ENCODE measurements around the gene ATP6AP1. TPM values are rescaled to one million over a fixed set of nuclear protein-coding genes. Genes with fewer than 3 reads are reported as not detected.

ATP6AP1 gene
- total and polyA plus RNA-seq, 10 of the 15 experiments (the other 5 are each of a cell fraction or from before 2014, with no cell fraction given): 4.5 to 56.4 (median 32.0) TPM

DNA sequence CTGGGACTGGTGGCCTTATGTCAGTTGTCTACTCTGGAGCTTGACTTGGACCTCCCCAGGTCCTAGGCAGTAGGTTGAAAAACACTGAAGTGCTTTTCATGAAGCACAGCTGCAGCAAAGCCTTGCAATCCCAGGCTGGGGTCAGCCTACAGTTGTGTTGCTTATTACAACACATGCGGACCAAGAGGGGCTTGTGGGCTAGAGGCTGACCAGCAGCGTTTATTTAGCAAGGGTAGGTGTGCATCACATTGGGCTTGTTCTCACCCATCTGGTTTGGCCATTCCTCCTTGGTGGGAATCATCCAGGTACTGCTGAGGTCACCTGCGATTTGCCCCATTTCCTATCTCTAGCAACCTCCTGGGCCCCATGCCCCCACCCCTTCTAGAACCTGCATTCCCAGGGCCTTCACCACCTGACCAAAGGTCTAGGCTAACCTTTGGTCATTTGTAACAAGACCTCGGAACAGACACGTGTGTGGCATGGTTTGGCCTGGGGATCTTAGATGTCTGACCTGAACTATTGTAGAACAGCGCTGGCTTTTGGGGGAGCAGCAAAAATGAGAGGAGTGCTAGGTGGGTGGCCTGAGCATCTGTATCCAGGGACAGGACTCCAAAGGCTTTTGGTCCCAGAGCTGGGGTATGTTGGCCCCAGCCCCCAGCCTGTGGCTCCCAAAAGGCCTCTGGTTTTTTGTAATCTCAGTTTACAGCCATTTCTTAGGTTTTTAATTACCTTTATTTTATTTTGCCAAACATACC lies 27.3 kb upstream of the ATP6AP1 start:
- Histone ChIP-seq H3K27me3 (replicated peaks in 1 of 2; ENCODE audit: control insufficient read depth in 2 of 2, insufficient read depth in 2 of 2, low read length in 1 of 2) (no peaks in the 10 kb centered on the region), H3K27ac (ENCODE audit: control insufficient read depth, insufficient read depth) (no peak overlapping the region), H3K4me2 (ENCODE audit: control insufficient read depth, insufficient read depth) (no peak overlapping the region), H3K4me1 (ENCODE audit: control insufficient read depth, insufficient read depth, low read length) (peaks cover 3% of the 10 kb centered on the region; the same call in 1 of the 2 replicates), H3K36me3 (ENCODE audit: control insufficient read depth in 2 of 2, insufficient read depth in 2 of 2, low read length in 1 of 2) (peaks cover 10 to 12% of the 10 kb centered on the region in 2 experiments), H3K9me3 (replicated peaks; ENCODE audit: control insufficient read depth, insufficient read depth, low read length) (no peaks in the 10 kb centered on the region; the same call in 2 of the 3 replicates), H2AFZ (ENCODE audit: control insufficient read depth, low read depth, low read length) (no peak overlapping the region), H4K20me1 (ENCODE audit: control insufficient read depth, insufficient read depth) (peaks cover 5% of the 10 kb centered on the region; the same call in 1 of the 2 replicates), H3K9ac (ENCODE audit: control insufficient read depth, insufficient read depth, low read length) (no peak overlapping the region), H3K79me2 (ENCODE audit: control insufficient read depth, insufficient read depth, low read length) (peaks cover 29% of the 10 kb centered on the region), H3K4me3 (no peak overlapping the region)
- ChIA-PET RAD21 (ENCODE audit: unreplicated experiment) (no interaction called here), CTCF (no interaction called here), SMC1A (ENCODE audit: uncharacterized antibody, unreplicated experiment) (no interaction called here), POLR2A (interaction anchor here (0.8 to 3.8 kb wide), 2 partner anchors 10 to 42 kb away, joined by 3 to 22 read pairs; partner anchors contain the start of gene TAFAZZIN)
- no TSS peak for BruUV-seq (replicated peaks)
- in situ Hi-C loops (cut with MboI) (no loop called here), intact Hi-C loops (cut with micrococcal nuclease; ENCODE audit: unreplicated experiment) (no loop called here)
- no peak for FAIRE-seq
- 22% methylated on average over 6 of the region's 6 CpGs for whole genome bisulfite sequencing (ENCODE audit: insufficient coverage, insufficient replicate concordance, low lambda C conversion rate, missing lambda C conversion rate)
- DNase-seq (ENCODE audit: low read depth, low spot score): no peak
- ATAC-seq: peak; percentile 1; the same call in 1 of the 3 replicates
- TF ChIP-seq, protein P1, sequence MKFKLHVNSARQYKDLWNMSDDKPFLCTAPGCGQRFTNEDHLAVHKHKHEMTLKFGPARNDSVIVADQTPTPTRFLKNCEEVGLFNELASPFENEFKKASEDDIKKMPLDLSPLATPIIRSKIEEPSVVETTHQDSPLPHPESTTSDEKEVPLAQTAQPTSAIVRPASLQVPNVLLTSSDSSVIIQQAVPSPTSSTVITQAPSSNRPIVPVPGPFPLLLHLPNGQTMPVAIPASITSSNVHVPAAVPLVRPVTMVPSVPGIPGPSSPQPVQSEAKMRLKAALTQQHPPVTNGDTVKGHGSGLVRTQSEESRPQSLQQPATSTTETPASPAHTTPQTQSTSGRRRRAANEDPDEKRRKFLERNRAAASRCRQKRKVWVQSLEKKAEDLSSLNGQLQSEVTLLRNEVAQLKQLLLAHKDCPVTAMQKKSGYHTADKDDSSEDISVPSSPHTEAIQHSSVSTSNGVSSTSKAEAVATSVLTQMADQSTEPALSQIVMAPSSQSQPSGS (IDR thresholded peaks at IDR 0.05; ENCODE audit: low read length): peak; percentile 63; the same call in 1 of the 2 replicates
- peak; percentile 50 for TF ChIP-seq SMAD5 (IDR thresholded peaks at IDR 0.05; ENCODE audit: low read depth)
- TF ChIP-seq MTA3 (IDR thresholded peaks at IDR 0.05; ENCODE audit: borderline replicate concordance, low read length): peak; percentile 84; the same call in 1 of the 2 replicates
- no peak for TF ChIP-seq TBL1XR1 (IDR thresholded peaks at IDR 0.05; ENCODE audit: low read depth, low read length)
- TF ChIP-seq RELA (IDR thresholded peaks at IDR 0.05; ENCODE audit: borderline replicate concordance, partially characterized antibody): no peak
- 0 out of 2 replicates have a peak, but pooled peaks have one; percentile 13 for TF ChIP-seq BCLAF1 (IDR thresholded peaks at IDR 0.05)
- TF ChIP-seq NRF1 (conservative IDR thresholded peaks at IDR 0.05; ENCODE audit: low read depth, low read length): no peak
- TF ChIP-seq NFXL1 (IDR thresholded peaks at IDR 0.05; ENCODE audit: borderline replicate concordance): no peak
- TF ChIP-seq CBFB (IDR thresholded peaks at IDR 0.05; ENCODE audit: low read depth): peak; percentile 42; the same call in 1 of the 2 replicates
- 0 out of 4 replicates have a peak, but pooled peaks of 1 of the 2 experiments have one; percentile 12 for TF ChIP-seq CEBPB (IDR thresholded peaks at IDR 0.05; ENCODE audit: borderline replicate concordance in 1 of 2, low read depth in 2 of 2, low read length in 2 of 2)
- TF ChIP-seq, protein P2, sequence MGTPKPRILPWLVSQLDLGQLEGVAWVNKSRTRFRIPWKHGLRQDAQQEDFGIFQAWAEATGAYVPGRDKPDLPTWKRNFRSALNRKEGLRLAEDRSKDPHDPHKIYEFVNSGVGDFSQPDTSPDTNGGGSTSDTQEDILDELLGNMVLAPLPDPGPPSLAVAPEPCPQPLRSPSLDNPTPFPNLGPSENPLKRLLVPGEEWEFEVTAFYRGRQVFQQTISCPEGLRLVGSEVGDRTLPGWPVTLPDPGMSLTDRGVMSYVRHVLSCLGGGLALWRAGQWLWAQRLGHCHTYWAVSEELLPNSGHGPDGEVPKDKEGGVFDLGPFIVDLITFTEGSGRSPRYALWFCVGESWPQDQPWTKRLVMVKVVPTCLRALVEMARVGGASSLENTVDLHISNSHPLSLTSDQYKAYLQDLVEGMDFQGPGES (IDR thresholded peaks at IDR 0.05): no peak
- peak; percentile 90 for TF ChIP-seq POLR2AphosphoS2 (IDR thresholded peaks at IDR 0.05; ENCODE audit: low read depth, low read length)
- peak; percentile 91; the same call in 1 of the 2 replicates for TF ChIP-seq ZBED1 (IDR thresholded peaks at IDR 0.05; ENCODE audit: borderline replicate concordance)
- TF ChIP-seq ZNF24 (IDR thresholded peaks at IDR 0.05): no peak
- peak; percentile 4; the same call in 1 of the 2 replicates for TF ChIP-seq CREB1 (IDR thresholded peaks at IDR 0.05; ENCODE audit: low read depth)
- TF ChIP-seq NFIC (IDR thresholded peaks at IDR 0.05; ENCODE audit: low read depth, low read length): 0 out of 2 replicates have a peak, but pooled peaks have one; percentile 35
- TF ChIP-seq POLR2A (IDR thresholded peaks at IDR 0.05; ENCODE audit: low read depth, low read length): peak; percentile 90
- TF ChIP-seq DPF2 (IDR thresholded peaks at IDR 0.05): no peak

Measured in GM12878 (cell line).